Bone marrow (tissue), 2 donors: ENCODE measurements around the gene MOGAT1.
"Not testable (repeated sequence)": the region's sequence is repeated elsewhere in the genome, so short reads cannot be mapped to it uniquely, and the experiment has no call there.

ENCODE experiments used
- DNase-seq, 2 donors: peaks; one replicate each; lab custom pipeline; 2025; lab: John Stamatoyannopoulos, UW

Gene MOGAT1

DNA sequence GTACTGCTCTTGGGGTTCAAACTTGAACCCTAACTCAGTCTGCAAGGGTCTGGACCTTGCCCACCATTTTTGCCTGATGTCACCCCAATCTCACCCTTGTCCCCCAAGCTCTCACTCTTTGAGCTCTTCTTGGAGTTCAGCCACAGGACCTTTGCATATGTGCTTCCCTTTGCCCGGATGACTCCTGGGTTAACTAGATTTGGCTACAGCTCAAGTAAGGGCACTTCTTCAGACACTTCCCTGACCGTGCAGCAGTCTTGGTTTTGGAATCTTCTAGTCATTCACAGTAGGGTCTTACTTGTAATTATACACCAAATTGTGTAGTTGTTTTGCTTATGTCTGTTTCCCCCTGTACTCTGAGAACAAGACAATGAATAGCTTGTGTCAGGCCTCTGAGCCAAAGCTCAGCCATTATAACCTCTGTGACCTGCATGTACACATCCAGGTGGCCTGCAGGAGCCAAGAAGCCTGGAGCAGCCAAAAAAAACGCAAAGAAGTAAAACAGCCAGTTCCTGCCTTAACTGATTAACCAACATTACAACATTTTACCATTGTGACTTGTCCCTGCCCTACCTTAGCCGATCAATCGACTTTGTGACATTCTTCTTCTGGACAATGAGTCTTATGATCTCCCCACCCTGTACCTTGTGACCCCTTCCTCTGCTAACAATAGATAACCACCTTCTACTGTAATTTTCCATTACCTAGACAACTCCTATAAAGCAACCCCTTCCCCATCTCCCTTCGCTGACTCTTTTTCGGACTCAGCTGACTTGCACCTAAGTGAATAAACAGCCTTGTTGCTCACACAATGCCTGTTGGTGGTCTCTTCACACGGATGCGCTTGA is 1.0 kb upstream of the MOGAT1 start:
- DNase-seq = no peak

DNA sequence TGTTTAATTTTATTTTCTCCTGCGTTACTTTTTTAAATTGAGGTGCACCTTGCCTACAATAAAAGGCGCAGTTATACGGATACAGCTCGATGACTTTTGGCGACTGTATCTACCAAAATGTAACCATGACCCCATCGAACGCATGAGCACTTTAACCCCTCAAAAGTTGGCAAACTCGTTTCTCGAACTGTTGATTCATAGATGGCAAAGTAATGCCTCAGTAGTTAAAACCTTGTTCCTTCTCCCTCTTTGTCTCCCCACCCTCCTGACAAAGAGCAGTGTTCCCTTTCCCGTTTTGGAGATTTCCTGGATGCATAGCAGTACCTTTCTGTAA is 577 bp downstream of the MOGAT1 start:
- DNase-seq = no peak

DNA sequence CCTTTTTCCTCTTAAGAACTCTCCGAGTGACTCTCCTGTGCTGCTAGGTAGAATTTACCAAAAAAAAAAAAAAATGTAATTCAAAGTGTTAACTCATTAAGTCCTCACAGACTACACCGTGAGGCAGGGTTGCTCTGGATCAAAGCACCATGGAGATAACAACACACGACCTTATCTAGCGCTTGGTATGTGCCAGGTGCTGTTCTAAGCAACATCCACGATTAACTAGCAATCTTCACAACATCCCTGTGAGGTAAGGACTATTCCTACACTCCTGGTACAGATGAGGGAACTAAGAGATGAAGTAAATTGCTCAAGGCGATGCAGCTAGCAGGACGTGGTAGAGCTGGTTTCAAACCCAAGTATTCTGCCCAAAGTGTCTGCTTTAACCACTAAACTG is 1.8 kb downstream of the MOGAT1 start:
- DNase-seq = no peak

DNA sequence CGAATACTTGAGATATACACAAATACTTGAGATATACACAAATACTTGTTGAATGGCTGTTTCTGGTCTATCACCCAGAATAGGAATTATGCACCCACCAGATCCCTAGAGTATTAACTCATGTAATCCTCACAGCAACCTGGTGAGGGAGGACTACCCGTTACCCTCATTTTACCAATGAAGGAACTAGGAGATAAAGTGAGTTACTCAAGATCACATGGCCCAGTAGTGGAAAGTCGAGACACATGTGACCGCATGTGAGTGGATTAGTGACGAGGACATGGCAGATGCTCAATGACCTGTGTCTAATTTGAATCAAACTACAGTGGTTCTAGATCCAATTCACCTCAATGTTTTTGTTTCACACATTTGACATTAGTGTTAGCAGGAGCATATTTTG is 2.4 kb downstream of the MOGAT1 start:
- no peak for DNase-seq

DNA sequence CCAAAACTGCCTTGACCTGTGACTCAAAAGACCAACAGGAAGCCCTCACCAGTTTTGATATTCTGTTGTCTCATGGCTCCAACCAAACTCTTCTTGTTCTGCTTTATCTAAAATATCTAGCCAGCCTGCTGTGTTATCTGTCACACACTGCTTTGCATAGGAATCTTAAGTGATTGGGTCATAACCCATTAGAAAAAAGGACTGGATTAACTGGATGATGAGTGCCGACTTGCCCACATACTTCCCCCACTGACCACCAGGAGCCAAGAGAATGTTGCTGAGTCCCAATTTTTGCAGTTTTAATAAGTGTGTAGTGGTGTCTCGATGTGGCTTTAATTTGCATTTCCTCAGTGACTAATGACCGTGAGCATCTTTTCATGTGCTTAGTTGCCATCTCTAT is 6.5 kb downstream of the MOGAT1 start:
- DNase-seq = no peak

DNA sequence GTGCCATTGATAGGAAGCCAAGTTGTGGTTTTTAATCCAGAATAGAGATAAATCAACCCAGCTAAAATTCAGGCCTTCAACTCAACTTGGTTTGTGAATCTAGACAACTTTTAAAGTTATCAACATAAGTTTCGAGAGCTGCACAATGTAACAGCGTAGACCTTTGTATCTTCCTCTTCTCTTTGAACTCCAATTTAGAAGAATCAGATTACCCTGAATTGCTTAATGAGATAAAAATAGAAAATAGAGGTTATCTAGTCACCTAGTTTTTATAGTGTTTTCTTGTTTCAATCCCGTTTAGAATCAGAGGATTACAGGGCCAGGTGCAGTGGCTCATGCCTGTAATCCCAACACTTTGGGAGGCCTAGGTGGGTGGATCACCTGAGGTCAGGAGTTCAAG is 12.3 kb downstream of the MOGAT1 start:
- DNase-seq = no peak

DNA sequence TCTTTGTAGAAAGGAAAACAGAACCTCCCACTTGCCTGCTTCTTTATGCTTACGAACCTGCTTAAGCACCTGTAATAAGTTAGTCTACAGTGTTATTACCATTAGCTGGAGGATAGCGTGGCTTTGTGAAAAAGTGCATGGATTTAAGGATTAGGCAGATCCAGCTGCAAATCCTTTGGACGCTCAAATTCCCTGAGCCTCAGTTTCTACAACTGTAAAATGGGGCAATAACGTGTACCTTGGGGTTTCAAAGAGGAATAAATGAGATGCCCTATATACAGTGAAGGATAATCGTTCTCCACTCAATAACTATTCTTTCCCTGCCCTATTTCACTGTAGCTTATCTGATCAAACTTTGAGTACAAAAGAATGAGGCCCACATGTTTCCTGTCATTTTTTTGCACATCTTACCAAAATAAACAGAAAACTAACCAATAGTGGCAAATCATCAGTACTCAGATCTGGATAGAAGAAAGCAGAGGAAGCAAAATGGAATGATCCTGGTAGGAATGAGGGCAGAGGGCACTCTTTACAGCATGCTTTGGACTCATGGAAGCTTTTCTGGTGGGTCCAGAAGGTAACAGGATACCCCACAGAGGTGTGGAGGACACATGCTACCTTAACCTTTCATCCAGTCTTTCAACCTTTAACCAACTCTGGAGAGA is 14.8 kb downstream of the MOGAT1 start:
- DNase-seq = no peak

DNA sequence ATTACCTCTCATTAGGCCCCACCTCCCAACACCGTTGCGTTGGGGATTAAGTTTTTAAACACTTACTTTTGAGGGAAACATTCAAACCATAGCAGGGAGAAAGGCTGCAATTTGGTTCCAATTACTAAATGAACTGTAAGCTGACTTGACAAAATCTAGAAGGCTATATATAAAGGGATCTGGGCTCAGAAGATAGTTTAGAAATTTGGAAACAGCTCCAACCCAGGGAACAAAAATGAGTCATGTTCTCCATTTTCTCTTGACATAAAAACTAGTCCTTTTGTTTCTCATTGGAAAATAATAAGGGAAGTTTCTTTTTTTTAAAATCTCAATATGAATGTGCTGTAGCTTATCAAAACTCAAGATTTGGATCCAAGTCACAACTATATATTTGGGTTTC is 17.5 kb downstream of the MOGAT1 start:
- peak in 1 of 2 donors; percentile 2 for DNase-seq

DNA sequence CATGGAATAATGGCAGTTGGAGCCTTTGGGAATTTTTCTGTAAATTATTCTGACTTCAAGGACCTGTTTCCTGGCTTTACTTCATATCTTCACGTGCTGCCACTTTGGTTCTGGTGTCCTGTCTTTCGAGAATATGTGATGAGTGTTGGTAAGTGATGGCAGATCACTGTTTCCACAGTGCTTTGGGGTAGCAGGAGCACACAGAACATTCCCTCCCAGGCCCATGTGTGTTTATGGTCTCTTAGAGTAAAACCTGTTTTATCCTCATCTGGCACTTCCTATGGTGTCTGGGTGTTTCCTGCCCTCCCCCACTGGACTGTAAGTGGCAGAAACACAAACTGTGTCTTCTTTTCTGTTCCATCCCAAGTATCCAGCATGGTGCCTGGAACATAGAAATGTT is 17.9 kb downstream of the MOGAT1 start:
- DNase-seq = no peak

DNA sequence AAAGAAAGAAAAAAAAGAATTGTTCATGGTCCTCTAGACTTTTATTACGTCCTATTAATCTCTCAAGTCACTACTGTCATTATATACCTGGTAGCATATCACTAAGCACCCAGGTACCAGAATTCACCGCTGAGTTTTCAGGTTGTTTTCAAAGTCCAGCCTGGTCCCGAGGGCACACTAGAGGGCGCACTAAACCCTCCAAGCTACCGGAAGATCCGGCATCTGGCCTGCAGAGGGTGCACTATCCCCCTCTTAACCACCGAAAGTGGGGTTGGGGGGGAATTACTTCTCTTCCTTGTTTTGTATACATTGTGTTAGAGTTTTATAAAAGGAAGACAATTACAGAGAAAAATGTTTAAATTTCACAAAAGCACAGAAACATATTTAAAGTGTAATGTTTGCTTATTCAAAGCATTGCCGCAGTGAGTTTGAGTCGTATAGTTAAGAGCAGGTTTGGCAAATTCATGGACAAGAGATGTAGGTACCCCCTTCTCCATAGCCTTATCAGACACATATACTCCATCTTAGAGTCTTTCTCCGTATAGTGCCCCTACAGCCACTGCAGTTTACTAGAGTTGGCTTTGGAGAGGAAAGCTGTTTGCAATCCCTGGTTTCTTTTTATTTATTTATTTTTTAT is 19.2 kb downstream of the MOGAT1 start:
- DNase-seq = peak; percentile 25 to 61

DNA sequence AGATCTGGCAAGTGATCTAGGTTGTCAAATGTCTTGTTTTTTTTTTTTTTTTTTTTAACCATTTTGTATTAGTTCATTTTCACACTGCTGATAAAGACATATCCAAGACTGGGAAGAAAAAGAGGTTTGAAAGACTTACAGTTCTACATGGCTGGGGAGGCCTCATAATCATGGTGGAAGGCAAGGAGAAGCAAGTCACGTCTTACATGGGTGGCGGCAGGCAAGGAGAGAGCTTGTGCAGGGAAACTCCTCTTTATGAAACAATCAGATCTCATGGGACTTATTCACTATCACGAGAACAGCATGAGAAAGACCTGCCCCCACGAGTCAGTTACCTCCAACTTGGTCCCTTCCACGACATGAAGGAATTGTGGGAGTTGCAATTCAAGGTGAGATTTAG is 22.0 kb downstream of the MOGAT1 start:
- not testable (repeated sequence) for DNase-seq

DNA sequence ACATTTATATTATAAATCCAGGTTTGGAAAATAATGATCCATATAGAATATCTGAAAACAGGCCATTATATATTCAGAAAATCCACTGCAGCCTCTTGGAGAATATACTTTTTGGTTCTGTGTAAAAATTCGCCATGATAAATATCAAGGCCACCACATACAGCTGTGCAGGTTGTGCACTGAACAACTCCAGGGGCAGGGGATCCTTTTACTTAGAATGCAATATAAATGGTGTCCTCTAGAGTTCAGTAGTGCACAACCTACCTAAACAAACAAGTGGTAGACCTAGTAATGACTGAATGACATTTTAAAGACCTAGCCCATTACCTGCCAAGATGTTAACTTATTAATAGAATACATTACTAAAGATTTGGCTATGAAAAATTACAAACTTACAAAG is 22.4 kb downstream of the MOGAT1 start:
- DNase-seq = no peak

DNA sequence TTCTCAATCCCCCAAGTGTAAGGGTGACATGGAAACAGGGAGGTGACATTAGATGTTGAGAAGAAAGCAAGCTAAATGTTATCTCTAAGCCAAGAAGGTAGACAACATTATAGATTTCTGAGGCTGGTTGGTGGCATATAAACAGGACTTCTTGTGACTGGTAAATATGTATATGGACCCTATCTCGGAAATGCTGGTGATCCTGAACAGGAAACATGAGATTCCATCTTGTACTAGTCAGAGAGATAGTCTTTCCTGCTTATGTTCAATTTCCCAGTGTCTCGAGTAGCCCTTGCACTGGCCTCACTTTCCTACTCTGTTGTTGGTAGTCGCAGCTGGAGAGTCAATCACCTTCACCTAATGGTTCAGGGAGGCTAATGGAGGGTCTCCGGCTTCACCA is 26.8 kb downstream of the MOGAT1 start:
- DNase-seq = no peak

DNA sequence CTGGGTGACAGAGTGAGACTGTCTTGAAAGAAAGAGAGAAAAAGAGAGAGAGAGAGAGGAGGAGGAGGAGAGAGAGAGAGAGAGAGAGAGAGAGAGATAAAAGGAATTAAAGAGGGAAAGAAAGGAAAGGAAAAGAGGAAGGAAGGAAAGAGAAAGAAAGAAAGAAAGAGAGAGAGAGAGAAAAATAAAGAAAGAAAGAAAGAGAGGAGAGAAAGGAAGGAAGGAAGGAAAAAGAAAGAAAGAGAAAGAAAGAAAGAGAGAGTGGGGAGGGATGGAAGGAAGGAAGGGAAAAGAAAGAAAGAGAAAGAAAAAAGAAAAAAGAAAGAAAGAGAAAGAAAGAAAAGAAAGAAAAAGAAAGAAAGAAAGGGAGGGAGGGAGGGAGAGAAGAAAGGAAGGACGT is 29.8 kb downstream of the MOGAT1 start:
- no peak for DNase-seq

DNA sequence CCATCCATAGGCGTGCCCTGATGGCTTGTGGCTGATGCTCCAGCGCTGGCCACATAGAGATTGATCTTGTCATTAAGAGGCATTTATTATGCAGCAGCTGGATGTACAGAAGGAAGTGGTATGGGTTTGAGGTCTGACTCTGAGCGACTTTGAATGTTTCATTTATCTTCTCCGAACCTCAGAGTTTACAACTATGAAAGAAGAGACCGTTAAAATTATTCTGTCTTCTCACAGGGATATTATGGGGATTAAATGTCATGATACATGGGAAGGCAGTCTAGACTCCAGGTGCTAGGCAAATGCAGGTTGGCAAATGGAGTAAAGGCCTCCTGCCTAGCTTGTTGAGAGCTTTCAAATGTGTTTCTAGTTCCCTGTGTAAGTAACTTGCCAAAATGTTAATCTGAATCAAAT is 30.3 kb downstream of the MOGAT1 start:
- no peak for DNase-seq

DNA sequence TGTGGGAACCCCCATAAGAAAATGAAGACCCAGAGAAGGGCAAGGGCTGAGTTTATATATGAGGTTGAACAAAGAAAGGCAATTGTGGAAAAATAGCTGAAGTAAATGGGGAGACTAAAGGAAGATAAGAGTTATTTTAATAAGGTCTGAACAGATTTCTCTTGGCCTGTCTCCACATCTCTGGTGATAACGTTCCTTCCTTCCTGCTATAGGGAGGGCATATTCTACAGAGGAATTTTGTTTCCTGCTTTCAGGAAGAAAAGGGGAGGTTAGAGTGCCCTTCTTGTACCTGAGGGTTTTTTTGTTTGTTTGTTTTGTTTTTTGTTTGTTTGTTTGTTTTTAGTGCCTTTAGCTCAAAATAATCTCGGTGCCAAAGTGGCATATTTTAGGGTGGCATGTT is 31.6 kb downstream of the MOGAT1 start:
- DNase-seq = no peak

DNA sequence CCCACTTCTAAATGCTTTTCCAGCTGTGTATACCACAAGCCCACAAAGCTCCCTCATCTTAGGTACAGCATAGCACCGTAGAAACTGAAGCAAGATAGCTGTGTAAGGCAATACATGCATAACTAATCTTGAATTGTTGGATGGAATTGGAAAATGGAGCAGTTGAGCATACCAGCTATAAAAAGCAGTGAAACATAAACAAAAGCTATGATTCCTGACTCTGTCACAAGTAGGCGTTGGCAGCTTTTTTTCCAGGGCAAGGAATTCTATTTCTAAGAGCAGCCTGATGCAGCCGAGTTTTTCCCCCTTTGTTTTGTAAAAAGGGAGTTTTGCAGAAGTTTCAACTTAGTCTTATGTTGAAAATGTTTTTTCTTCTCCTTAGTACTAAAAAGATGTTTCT is 32.4 kb downstream of the MOGAT1 start:
- no peak for DNase-seq

DNA sequence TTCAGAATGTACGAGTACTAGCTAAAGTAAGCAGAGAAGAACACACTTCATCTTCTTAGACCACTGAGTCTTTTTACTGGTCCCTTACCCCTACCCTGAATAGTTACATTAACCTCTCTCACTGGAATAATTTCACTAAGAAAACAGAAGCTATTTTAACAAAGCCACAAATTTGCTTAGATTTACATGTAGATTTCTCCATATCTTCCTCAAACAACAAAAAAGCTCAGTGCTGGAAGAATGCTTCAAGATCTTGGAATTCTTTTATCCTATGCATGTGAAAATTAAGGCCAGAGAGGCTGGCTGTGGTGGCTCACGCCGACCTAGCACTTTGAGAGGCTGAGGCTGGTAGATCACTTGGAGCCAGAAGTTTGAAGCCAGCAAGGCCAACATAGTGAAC is 35.2 kb downstream of the MOGAT1 start:
- DNase-seq = no peak

DNA sequence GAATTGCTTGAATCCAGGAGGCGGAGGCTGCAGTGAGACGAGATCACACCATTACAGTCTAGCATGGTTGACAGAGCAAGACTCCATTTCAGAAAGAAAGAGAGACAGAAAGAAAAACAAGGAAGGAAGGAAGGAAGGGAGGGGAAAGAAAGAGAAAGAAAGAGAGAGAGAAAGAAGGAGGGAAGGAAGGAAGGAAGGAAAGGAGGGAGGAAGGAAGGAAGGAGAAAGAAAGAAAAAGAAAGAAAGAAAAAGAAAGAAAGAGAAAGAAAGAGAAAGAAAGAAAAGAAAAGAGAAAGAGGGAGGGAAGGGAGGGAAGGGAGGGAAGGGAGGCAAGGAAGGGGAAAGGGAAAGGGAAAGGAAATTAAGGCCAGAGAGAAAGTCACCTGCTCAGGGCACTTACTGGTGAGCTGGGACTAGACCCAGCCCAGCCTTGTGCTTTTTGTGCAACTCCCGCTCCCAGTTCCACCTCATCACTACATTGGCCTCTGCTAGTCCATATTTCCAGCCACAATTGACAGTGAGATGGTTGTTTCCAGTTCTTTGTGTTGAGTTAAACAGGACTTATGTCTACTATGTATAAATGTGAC is 35.7 kb downstream of the MOGAT1 start:
- DNase-seq = no peak

DNA sequence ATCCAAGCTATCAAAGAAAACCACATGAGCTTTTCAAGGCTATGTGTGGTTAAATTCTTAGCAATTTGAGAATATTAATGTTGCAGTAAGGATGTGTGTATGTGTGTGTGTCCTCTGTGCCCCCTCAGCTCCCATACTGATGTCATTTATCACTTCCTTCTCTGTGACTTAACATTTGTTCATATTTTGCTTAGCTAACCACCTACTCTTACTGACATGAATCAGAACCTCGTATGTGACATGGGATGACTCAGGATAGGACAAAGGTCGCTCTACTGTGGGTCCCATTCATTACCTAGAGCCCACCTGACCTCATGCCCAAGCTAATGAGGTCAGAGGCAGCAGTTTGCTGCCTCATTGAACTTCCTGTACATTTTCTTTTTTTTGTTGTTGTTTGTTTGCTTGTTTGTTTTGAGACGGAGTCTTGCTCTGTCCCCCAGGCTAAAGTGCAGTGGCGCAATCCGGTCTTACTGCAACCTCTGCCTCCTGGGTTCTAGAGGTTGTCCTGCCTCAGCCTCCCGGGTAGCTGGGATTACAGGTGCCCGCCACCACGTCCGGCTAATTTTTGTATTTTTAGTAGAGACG is 36.3 kb downstream of the MOGAT1 start:
- DNase-seq = peak; percentile 14 to 17

DNA sequence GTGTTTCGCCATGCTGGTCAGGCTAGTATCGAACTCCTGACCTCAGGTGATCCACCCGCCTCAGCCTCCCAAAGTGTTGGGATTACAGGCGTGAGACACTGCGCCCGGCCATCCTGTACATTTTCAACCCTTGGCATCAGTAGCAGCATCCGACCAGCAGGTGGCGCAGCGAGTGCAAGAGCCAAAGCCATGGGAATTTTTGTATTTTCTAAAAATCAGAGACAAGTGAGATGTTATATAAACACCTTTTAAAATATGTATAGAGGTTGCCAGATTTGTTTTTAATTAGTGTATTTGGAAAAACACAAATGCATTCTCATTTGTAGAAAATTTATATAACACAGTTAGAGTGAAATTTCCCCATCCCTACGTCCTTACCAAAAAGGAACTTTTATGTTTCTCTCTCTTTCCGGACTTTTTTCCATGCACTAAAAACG is 36.8 kb downstream of the MOGAT1 start:
- peak; percentile 31 to 42 for DNase-seq

DNA sequence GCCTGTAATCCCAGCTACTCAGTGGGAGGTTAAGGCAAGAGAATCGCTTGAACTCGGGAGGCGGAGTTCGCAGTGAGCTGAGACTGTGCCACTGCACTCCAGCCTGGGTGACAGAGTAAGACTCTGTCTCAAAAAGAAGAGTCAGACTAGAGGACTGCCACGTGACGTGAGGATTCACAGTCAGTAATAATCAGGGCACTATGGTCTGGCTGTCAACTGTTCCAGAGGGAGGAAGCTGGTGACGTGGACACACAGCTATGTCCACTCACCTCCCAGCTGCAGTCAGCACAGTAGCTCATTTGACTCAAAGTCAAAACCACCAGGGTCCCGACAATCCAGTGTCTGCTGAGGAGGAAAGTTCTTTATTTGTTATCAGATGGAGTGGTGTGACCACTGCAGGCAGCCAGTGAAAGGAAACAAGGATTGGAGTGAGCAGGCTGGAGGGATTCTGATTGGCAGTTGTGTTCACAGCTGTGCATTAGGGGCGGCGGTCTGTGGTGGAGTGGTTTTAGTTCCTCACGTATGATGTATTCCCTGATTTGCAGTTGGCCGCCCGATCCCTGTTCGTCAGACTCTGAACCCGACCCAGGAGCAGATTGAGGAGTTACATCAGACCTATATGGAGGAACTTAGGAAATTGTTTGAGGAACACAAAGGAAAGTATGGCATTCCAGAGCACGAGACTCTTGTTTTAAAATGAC is 37.9 kb downstream of the MOGAT1 start:
- peak; percentile 27 to 36 for DNase-seq
